Fibroblast of lung (primary cell): ENCODE measurements around the gene LIG4. TPM values are rescaled to one million over a fixed set of nuclear protein-coding genes. Genes with fewer than 3 reads are reported as not detected.

Source experiments
- DNase-seq, 2 donors: peaks; one replicate each; pipeline versions ENCODE4 v3.0.0 to v3.0.0-alpha.2; 2010; ENCODE audit warnings: low read depth in 2 of 2
- H2AFZ ChIP-seq: 2 replicates; pipeline ENCODE4 v1.5.1; 2012; ENCODE audit warnings: low read length, control low read depth, inconsistent platforms
- H3K27ac ChIP-seq: 2 replicates; pipeline ENCODE4 v1.5.1; 2011; ENCODE audit warnings: low read length, control low read depth; ENCODE audit not compliant: insufficient read depth
- H3K27me3 ChIP-seq: 2 replicates; pipeline ENCODE4 v1.5.1; 2011; ENCODE audit warnings: mild to moderate bottlenecking, low read length; ENCODE audit not compliant: control insufficient read depth, insufficient read depth
- H3K36me3 ChIP-seq: 2 replicates; pipeline ENCODE4 v1.5.1; 2011; ENCODE audit warnings: low read length; ENCODE audit not compliant: control insufficient read depth, insufficient read depth
- H3K4me1 ChIP-seq: 2 replicates; pipeline ENCODE4 v1.5.1; 2011; ENCODE audit warnings: low read length; ENCODE audit not compliant: control insufficient read depth, insufficient read depth; ENCODE audit errors: extremely low read depth
- H3K4me2 ChIP-seq: 2 replicates; pipeline ENCODE4 v1.5.1; 2011; ENCODE audit warnings: low read length, control low read depth; ENCODE audit not compliant: insufficient read depth; ENCODE audit errors: extremely low read depth
- H3K4me3 ChIP-seq, 4 experiments: fragments of 200-600 bp in 1 of 4; sonication (generic) in 1 of 4; replicated peaks in 1 of 4; 2 replicates each; pipeline ENCODE4 v1.5.1; 2011 to 2016; ENCODE audit warnings: low read length in 4 of 4, low read depth in 3 of 4, mild to moderate bottlenecking in 3 of 4, control low read depth in 2 of 4, inconsistent platforms in 1 of 4, mixed read lengths in 1 of 4; ENCODE audit not compliant: insufficient read depth in 1 of 4; ENCODE audit errors: control extremely low read depth in 1 of 4
- H3K79me2 ChIP-seq: 2 replicates; pipeline ENCODE4 v1.5.1; 2012; ENCODE audit warnings: mild to moderate bottlenecking, low read length, inconsistent platforms; ENCODE audit not compliant: control insufficient read depth, insufficient read depth
- H3K9ac ChIP-seq: 2 replicates; pipeline ENCODE4 v1.5.1; 2011; ENCODE audit warnings: mild to moderate bottlenecking, low read length, control low read depth; ENCODE audit not compliant: insufficient read depth
- H3K9me3 ChIP-seq: 2 replicates; pipeline ENCODE4 v1.5.1; 2012; ENCODE audit warnings: low read depth, low read length; ENCODE audit not compliant: control insufficient read depth, insufficient read depth
- H4K20me1 ChIP-seq: 2 replicates; pipeline ENCODE4 v1.5.1; 2011; ENCODE audit warnings: low read length; ENCODE audit not compliant: control insufficient read depth, insufficient read depth; ENCODE audit errors: extremely low read depth
- EZH2 ChIP-seq: IDR thresholded peaks from 2 replicates; pipeline ENCODE4 v1.5.1; 2012; ENCODE audit warnings: low read length, control low read depth, mild to moderate bottlenecking; ENCODE audit errors: missing control alignments
- polyA plus RNA-seq, 2 donors: library from polyadenylated mRNA; depleted of rRNA in 1 of 2; stranded (reverse) in 1 of 2; unstranded in 1 of 2; fragments of >200 nt; gene quantifications; 2 replicates each; pipeline ENCODE4 v1.2.1, GENCODE V29; 2011 to 2012; ENCODE audit warnings: missing spikeins in 1 of 2
- total RNA-seq: library from RNA; depleted of rRNA; stranded (reverse); fragments of >200 nt; gene quantifications from 2 replicates; pipeline ENCODE4 v1.2.1, GENCODE V29; 2014
- TF ChIP-seq, protein P1 (sequence below), 2 donors: IDR thresholded peaks in 1 of 2; conservative IDR thresholded peaks in 1 of 2; 1 replicate in 1 of 2; 2 replicates in 1 of 2; pipeline ENCODE4 v1.5.1; 2011 to 2012; ENCODE audit warnings: low read length in 2 of 2, control low read depth in 1 of 2, inconsistent platforms in 1 of 2, low read depth in 1 of 2, mild to moderate bottlenecking in 1 of 2

The LIG4 gene
- total and polyA plus RNA-seq, 2 donors (not counting 1 experiment from before 2014, with no cell fraction given) = 9.4 to 11.6 TPM

DNA sequence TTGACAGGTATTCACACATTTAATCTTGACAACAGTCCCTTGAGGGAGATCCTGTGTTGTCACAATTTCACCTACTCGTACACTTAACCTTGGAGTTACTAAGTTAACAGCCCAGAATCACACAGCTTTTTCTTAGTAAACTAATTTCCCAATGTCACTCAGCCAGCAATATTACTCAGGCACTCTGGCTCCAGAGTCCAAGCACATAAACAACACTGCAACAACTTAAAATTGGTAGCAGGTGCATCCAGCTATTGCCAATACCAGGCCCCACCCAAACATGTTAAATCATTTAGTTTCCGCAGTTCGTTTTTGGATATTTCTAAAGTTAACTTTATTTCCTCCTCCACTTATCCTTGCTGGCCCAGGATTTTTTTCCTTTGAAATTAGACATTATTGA is 32.7 kb downstream of the LIG4 start:
- no peaks in the 10 kb centered on the region for H3K79me2 ChIP-seq
- no peak for TF ChIP-seq EZH2
- no peaks in the 10 kb centered on the region for H3K4me1 ChIP-seq
- H4K20me1 ChIP-seq = no peaks in the 10 kb centered on the region
- H3K9ac ChIP-seq = no peak overlapping the region
- no peaks in the 10 kb centered on the region for H3K36me3 ChIP-seq
- H2AFZ ChIP-seq = no peak overlapping the region
- H3K4me2 ChIP-seq = no peak overlapping the region
- no peaks in the 10 kb centered on the region for H3K9me3 ChIP-seq
- no peak overlapping the region for H3K27ac ChIP-seq
- no peaks in the 10 kb centered on the region for H3K27me3 ChIP-seq
- DNase-seq = no peak
- H3K4me3 ChIP-seq = no peak overlapping the region

DNA sequence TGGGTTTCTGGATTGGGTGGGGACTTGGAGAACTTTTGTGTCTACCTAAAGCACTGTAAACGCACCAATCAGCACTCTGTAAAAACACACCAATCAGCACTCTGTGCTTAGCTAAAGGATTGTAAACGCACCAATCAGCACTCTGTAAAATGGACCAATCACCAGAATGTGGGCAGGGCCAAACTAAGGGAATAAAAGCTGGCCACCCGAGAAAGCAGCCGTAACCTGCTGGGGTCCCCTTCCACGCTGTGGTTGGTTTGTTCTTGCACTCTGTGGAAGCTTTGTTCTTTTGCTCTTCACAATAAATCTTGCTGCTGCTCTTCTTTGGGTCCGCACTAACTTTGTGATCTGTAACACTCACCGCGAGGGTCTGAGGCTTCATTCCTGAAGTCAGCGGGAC is 37.3 kb downstream of the LIG4 start:
- DNase-seq = no peak
- Histone ChIP-seq H4K20me1 (no peaks in the 10 kb centered on the region), H3K4me3 (no peak overlapping the region), H2AFZ (no peak overlapping the region), H3K36me3 (no peaks in the 10 kb centered on the region), H3K9ac (no peak overlapping the region), H3K9me3 (no peaks in the 10 kb centered on the region), H3K79me2 (no peaks in the 10 kb centered on the region), H3K27me3 (no peaks in the 10 kb centered on the region), H3K27ac (no peak overlapping the region), H3K4me1 (no peaks in the 10 kb centered on the region), H3K4me2 (no peak overlapping the region)
- TF ChIP-seq, protein P1, sequence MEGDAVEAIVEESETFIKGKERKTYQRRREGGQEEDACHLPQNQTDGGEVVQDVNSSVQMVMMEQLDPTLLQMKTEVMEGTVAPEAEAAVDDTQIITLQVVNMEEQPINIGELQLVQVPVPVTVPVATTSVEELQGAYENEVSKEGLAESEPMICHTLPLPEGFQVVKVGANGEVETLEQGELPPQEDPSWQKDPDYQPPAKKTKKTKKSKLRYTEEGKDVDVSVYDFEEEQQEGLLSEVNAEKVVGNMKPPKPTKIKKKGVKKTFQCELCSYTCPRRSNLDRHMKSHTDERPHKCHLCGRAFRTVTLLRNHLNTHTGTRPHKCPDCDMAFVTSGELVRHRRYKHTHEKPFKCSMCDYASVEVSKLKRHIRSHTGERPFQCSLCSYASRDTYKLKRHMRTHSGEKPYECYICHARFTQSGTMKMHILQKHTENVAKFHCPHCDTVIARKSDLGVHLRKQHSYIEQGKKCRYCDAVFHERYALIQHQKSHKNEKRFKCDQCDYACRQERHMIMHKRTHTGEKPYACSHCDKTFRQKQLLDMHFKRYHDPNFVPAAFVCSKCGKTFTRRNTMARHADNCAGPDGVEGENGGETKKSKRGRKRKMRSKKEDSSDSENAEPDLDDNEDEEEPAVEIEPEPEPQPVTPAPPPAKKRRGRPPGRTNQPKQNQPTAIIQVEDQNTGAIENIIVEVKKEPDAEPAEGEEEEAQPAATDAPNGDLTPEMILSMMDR (conservative IDR thresholded peaks at IDR 0.05 in 1 of 2, IDR thresholded peaks at IDR 0.05 in 1 of 2; ENCODE audit: low read depth in 1 of 2, low read length in 2 of 2) = no peak
- TF ChIP-seq EZH2 = no peak

DNA sequence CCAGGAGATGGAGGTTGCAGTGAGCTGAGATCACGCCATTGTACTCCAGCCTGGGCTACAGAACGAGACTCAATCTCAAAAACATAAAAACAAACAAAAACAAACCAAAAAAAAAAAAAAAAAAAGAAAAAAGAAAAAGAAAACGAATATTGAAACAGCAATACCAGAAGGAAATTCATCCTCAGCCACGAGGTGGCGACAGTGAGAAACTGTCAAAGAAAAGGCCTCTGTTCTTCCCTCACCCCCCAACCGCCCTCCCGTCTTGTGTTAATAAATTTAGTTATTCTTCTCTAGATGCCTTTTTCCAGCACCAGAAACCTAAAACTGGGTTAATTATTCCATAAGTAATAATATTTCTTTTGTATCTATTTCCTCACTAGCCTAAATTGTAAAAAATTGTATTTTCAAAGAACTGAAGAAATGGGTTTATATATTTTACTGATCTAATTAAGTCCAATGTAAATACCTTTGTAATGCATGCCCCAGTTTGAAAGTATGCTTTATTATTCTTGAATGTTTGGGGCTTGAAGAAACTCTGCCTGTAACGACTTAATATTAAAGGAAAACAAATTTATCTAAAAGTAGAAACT is 38.6 kb downstream of the LIG4 start:
- H3K4me3 ChIP-seq = no peak overlapping the region
- H3K27ac ChIP-seq = no peak overlapping the region
- H3K27me3 ChIP-seq = no peaks in the 10 kb centered on the region
- no peaks in the 10 kb centered on the region for H3K9me3 ChIP-seq
- H2AFZ ChIP-seq = no peak overlapping the region
- H3K9ac ChIP-seq = no peak overlapping the region
- H3K4me1 ChIP-seq = no peaks in the 10 kb centered on the region
- H3K79me2 ChIP-seq = no peaks in the 10 kb centered on the region
- TF ChIP-seq, protein P1 (conservative IDR thresholded peaks at IDR 0.05 in 1 of 2, IDR thresholded peaks at IDR 0.05 in 1 of 2; ENCODE audit: low read depth in 1 of 2, low read length in 2 of 2) = peak; percentile 33 to 53
- no peak for TF ChIP-seq EZH2
- H4K20me1 ChIP-seq = no peaks in the 10 kb centered on the region
- no peaks in the 10 kb centered on the region for H3K36me3 ChIP-seq
- DNase-seq = peak in 1 of 2 donors; percentile 12
- H3K4me2 ChIP-seq = no peak overlapping the region
